ENCODE results near the gene RRP9. TPM values are rescaled to one million over a fixed set of nuclear protein-coding genes. Genes with fewer than 3 reads are reported as not detected.

RRP9 gene
- polyA plus RNA-seq, 1 donor from 2014 or later = 26.8 TPM

DNA sequence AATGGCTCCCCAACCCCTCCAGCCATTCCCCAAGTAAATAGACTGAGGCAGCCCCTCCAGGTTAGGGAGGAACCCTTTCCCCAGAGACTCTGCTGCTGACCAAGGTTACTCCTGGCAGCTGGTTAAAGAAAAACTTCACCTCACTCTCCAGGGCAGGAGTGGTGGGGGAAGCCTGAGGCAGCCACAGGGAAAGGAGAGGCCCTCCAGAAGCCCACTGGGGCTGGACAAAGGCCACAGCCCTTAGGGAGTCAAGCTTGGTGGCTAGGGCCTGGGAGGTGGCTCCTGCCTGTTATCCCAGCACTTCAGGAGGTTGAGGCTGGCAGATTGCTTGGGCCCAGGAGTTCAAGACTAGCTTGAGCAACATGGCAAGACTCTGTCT, 42.6 kb upstream of the RRP9 start:
- no peak overlapping the region for H3K27ac ChIP-seq (ENCODE audit: low read length)

DNA sequence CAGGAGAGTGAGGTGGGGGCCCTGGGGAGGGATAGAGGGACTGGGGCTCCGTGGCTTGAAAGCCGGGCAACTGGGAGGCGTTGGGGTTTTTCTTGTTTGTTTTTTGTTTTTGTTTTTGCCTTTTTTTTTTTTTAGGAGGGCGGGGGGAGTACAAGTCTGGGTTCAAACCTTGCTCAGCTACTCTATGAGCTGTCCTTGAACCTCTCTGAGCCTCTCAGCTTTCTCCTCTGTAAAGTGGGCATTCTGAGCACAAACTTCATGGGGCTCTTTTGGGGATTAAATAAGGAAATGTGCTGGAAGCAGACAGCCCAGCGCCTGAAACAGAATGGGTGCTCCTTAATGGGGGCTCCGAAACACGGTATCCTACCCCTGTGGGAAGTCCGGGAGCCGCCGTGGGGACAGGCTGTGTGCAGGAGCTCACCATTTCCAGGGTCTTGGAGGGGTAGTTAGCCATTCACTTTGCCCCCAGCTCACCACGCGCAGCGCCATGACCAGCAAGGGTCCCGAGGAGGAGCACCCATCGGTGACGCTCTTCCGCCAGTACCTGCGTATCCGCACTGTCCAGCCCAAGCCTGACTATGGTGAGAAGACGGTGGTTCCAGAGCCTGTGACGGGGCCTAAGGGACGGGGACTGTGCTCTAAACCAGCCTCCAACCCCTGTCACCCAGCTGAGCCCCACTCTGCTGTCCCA, 42.0 kb upstream of the RRP9 start:
- Histone ChIP-seq H3K79me2 (replicated peaks; ENCODE audit: insufficient read depth, low read length) (no peaks in the 10 kb centered on the region), H3K27me3 (ENCODE audit: insufficient read depth, low read depth, low read length) (no peaks in the 10 kb centered on the region), H3K9me3 (ENCODE audit: low read length) (no peaks in the 10 kb centered on the region), H3K36me3 (ENCODE audit: insufficient read depth, low read length) (no peaks in the 10 kb centered on the region), H4K20me1 (ENCODE audit: insufficient read depth) (no peaks in the 10 kb centered on the region), H3K4me3 (ENCODE audit: low read length) (peak overlapping the region; percentile 59), H3F3A (ENCODE audit: insufficient read depth, low read length, poor library complexity, severe bottlenecking) (no peaks in the 10 kb centered on the region), H3K9me2 (ENCODE audit: insufficient read depth, low read length) (no peaks in the 10 kb centered on the region), H3K4me2 (ENCODE audit: low read length) (no peak overlapping the region), H3K27ac (ENCODE audit: low read length) (no peak overlapping the region), H2AFZ (ENCODE audit: low read depth, low read length) (no peak overlapping the region), H3K9ac (ENCODE audit: low read length) (peak overlapping the region; percentile 46)
- TF ChIP-seq RAD21 (conservative IDR thresholded peaks at IDR 0.05) (no peak), MXI1 (conservative IDR thresholded peaks at IDR 0.05; ENCODE audit: poor library complexity, severe bottlenecking) (no peak), POLR2AphosphoS5 (IDR thresholded peaks at IDR 0.05) (no peak), EZH2 (IDR thresholded peaks at IDR 0.05; ENCODE audit: borderline replicate concordance, insufficient read depth, low read length, poor library complexity, severe bottlenecking) (no peak), SMC3 (conservative IDR thresholded peaks at IDR 0.05; ENCODE audit: poor library complexity) (no peak), EP300 (conservative IDR thresholded peaks at IDR 0.05; ENCODE audit: poor library complexity, severe bottlenecking) (no peak), TAF1 (IDR thresholded peaks at IDR 0.05; ENCODE audit: low read depth) (no peak)
- TF ChIP-seq, protein P1, sequence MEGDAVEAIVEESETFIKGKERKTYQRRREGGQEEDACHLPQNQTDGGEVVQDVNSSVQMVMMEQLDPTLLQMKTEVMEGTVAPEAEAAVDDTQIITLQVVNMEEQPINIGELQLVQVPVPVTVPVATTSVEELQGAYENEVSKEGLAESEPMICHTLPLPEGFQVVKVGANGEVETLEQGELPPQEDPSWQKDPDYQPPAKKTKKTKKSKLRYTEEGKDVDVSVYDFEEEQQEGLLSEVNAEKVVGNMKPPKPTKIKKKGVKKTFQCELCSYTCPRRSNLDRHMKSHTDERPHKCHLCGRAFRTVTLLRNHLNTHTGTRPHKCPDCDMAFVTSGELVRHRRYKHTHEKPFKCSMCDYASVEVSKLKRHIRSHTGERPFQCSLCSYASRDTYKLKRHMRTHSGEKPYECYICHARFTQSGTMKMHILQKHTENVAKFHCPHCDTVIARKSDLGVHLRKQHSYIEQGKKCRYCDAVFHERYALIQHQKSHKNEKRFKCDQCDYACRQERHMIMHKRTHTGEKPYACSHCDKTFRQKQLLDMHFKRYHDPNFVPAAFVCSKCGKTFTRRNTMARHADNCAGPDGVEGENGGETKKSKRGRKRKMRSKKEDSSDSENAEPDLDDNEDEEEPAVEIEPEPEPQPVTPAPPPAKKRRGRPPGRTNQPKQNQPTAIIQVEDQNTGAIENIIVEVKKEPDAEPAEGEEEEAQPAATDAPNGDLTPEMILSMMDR (IDR thresholded peaks at IDR 0.05; ENCODE audit: poor library complexity, severe bottlenecking) = no peak
- TF ChIP-seq, protein P2, sequence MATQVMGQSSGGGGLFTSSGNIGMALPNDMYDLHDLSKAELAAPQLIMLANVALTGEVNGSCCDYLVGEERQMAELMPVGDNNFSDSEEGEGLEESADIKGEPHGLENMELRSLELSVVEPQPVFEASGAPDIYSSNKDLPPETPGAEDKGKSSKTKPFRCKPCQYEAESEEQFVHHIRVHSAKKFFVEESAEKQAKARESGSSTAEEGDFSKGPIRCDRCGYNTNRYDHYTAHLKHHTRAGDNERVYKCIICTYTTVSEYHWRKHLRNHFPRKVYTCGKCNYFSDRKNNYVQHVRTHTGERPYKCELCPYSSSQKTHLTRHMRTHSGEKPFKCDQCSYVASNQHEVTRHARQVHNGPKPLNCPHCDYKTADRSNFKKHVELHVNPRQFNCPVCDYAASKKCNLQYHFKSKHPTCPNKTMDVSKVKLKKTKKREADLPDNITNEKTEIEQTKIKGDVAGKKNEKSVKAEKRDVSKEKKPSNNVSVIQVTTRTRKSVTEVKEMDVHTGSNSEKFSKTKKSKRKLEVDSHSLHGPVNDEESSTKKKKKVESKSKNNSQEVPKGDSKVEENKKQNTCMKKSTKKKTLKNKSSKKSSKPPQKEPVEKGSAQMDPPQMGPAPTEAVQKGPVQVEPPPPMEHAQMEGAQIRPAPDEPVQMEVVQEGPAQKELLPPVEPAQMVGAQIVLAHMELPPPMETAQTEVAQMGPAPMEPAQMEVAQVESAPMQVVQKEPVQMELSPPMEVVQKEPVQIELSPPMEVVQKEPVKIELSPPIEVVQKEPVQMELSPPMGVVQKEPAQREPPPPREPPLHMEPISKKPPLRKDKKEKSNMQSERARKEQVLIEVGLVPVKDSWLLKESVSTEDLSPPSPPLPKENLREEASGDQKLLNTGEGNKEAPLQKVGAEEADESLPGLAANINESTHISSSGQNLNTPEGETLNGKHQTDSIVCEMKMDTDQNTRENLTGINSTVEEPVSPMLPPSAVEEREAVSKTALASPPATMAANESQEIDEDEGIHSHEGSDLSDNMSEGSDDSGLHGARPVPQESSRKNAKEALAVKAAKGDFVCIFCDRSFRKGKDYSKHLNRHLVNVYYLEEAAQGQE (IDR thresholded peaks at IDR 0.05; ENCODE audit: borderline replicate concordance) = no peak

More for the DNA sequence above, 42.6 kb upstream of the RRP9 start:
- H4K20me1 ChIP-seq (ENCODE audit: insufficient read depth) = no peaks in the 10 kb centered on the region
- no peaks in the 10 kb centered on the region for H3F3A ChIP-seq (ENCODE audit: insufficient read depth, low read length, poor library complexity, severe bottlenecking)
- no peaks in the 10 kb centered on the region for H3K9me2 ChIP-seq (ENCODE audit: insufficient read depth, low read length)
- H3K4me2 ChIP-seq (ENCODE audit: low read length) = no peak overlapping the region
- no peak overlapping the region for H3K9ac ChIP-seq (ENCODE audit: low read length)
- H3K27me3 ChIP-seq (ENCODE audit: insufficient read depth, low read depth, low read length) = no peaks in the 10 kb centered on the region
- no peaks in the 10 kb centered on the region for H3K36me3 ChIP-seq (ENCODE audit: insufficient read depth, low read length)
- H3K79me2 ChIP-seq (replicated peaks; ENCODE audit: insufficient read depth, low read length) = no peaks in the 10 kb centered on the region
- H2AFZ ChIP-seq (ENCODE audit: low read depth, low read length) = no peak overlapping the region
- no peak overlapping the region for H3K4me3 ChIP-seq (ENCODE audit: low read length)
- TF ChIP-seq, protein P1 (IDR thresholded peaks at IDR 0.05; ENCODE audit: poor library complexity, severe bottlenecking) = no peak
- TF ChIP-seq MXI1 (conservative IDR thresholded peaks at IDR 0.05; ENCODE audit: poor library complexity, severe bottlenecking) (no peak), SMC3 (conservative IDR thresholded peaks at IDR 0.05; ENCODE audit: poor library complexity) (no peak), POLR2AphosphoS5 (IDR thresholded peaks at IDR 0.05) (no peak), EZH2 (IDR thresholded peaks at IDR 0.05; ENCODE audit: borderline replicate concordance, insufficient read depth, low read length, poor library complexity, severe bottlenecking) (no peak), TAF1 (IDR thresholded peaks at IDR 0.05; ENCODE audit: low read depth) (no peak), EP300 (conservative IDR thresholded peaks at IDR 0.05; ENCODE audit: poor library complexity, severe bottlenecking) (no peak), RAD21 (conservative IDR thresholded peaks at IDR 0.05) (no peak)
- TF ChIP-seq, protein P2 (IDR thresholded peaks at IDR 0.05; ENCODE audit: borderline replicate concordance) = no peak
- no peaks in the 10 kb centered on the region for H3K9me3 ChIP-seq (ENCODE audit: low read length)
